ENCODE data around the gene ZNF737. TPM values are rescaled to one million over a fixed set of nuclear protein-coding genes. Genes with fewer than 3 reads are reported as not detected.

The ZNF737 gene
- total and polyA plus RNA-seq, 2 of the 13 experiments (the other 11 are each of a cell fraction or from before 2014, with no cell fraction given): 2.0 to 5.0 TPM

GRCh38 chr19:20611866-20612265, 46.3 kb upstream of the ZNF737 start (continued):
- TF ChIP-seq CBX1 (IDR thresholded peaks at IDR 0.05; ENCODE audit: low read depth) (no peak), POLR2A (IDR thresholded peaks at IDR 0.05; ENCODE audit: insufficient read depth in 1 of 2, low read depth in 2 of 2, low read length in 2 of 2) (no peak), SP2 (CRISPR knock-in tag; IDR thresholded peaks at IDR 0.05) (no peak), ZNF672 (CRISPR knock-in tag; IDR thresholded peaks at IDR 0.05) (no peak), CEBPZ (IDR thresholded peaks at IDR 0.05; ENCODE audit: low read length) (no peak), PHB2 (IDR thresholded peaks at IDR 0.05; ENCODE audit: partially characterized antibody) (no peak), ZNF512B (CRISPR knock-in tag; IDR thresholded peaks at IDR 0.05; ENCODE audit: borderline replicate concordance) (no peak)

- CTCF ChIA-PET (ENCODE audit: low intra/inter-chr PET ratio, low total read pairs): no interaction called here
- intact Hi-C loops (cut with micrococcal nuclease; ENCODE audit: unreplicated experiment): no loop called here
- H3K27me3 ChIP-seq (ENCODE audit: control insufficient read depth in 1 of 2, insufficient read depth in 2 of 2, low read length in 2 of 2): no peaks in the 10 kb centered on the region
- no peak overlapping the region for H3K4me2 ChIP-seq (ENCODE audit: low read depth, low read length)
- peaks cover 76% of the 10 kb centered on the region for H3K9me3 ChIP-seq (ENCODE audit: low read length)
- no peak overlapping the region for H3K9ac ChIP-seq (ENCODE audit: insufficient read depth, low read depth, low read length)
- H4K20me1 ChIP-seq (ENCODE audit: insufficient read depth, low read length): no peaks in the 10 kb centered on the region
- POLR2A ChIA-PET: no interaction called here
- FAIRE-seq: no peak
- no peak for DNase-seq (ENCODE audit: low spot score)
- no peaks in the 10 kb centered on the region for H3K36me3 ChIP-seq (replicated peaks in 1 of 2; ENCODE audit: control insufficient read depth in 1 of 2, insufficient read depth in 2 of 2, low read length in 2 of 2)
- no peak overlapping the region for H2AFZ ChIP-seq (ENCODE audit: low read length)
- BruUV-seq (replicated peaks): no TSS peak
- H3K79me2 ChIP-seq (ENCODE audit: insufficient read depth, low read length): no peaks in the 10 kb centered on the region
- WGBS (ENCODE audit: low lambda C conversion rate): 20% methylated on average over 1 of the region's 1 CpG
- no peak overlapping the region for H3K4me3 ChIP-seq (replicated peaks in 1 of 3; ENCODE audit: insufficient read depth in 1 of 3, low read depth in 2 of 3, low read length in 3 of 3)
- in situ Hi-C loops (cut with HindIII; ENCODE audit: extremely low pct_ligation_motif_present, low pct_unique_long_range_greater_than_20kb): no loop called here
- no peak overlapping the region for H3K27ac ChIP-seq (ENCODE audit: extremely low read length, insufficient read depth, low read length)
- ATAC-seq: no peak
- no peaks in the 10 kb centered on the region for H3K4me1 ChIP-seq (ENCODE audit: insufficient read depth, low read length)
- TF ChIP-seq RFX5 (IDR thresholded peaks at IDR 0.05; ENCODE audit: low read depth, low read length) (no peak), ZSCAN20 (CRISPR knock-in tag; IDR thresholded peaks at IDR 0.05; ENCODE audit: borderline replicate concordance) (no peak), HNF1B (CRISPR knock-in tag; IDR thresholded peaks at IDR 0.05) (no peak), RORA (CRISPR knock-in tag; IDR thresholded peaks at IDR 0.05) (no peak), ZNF335 (CRISPR knock-in tag; IDR thresholded peaks at IDR 0.05) (no peak)
Measured at GRCh38 chr19:20607943-20608342, 42.4 kb upstream of the ZNF737 start.

Measured in HepG2 (cell line).